ENCODE results near the gene KLHDC1.

GRCh38 chr14:49770212-49770817, 77.4 kb downstream of the KLHDC1 start:
- TF ChIP-seq, protein P1, sequence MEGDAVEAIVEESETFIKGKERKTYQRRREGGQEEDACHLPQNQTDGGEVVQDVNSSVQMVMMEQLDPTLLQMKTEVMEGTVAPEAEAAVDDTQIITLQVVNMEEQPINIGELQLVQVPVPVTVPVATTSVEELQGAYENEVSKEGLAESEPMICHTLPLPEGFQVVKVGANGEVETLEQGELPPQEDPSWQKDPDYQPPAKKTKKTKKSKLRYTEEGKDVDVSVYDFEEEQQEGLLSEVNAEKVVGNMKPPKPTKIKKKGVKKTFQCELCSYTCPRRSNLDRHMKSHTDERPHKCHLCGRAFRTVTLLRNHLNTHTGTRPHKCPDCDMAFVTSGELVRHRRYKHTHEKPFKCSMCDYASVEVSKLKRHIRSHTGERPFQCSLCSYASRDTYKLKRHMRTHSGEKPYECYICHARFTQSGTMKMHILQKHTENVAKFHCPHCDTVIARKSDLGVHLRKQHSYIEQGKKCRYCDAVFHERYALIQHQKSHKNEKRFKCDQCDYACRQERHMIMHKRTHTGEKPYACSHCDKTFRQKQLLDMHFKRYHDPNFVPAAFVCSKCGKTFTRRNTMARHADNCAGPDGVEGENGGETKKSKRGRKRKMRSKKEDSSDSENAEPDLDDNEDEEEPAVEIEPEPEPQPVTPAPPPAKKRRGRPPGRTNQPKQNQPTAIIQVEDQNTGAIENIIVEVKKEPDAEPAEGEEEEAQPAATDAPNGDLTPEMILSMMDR (conservative IDR thresholded peaks at IDR 0.05 in 1 of 2, IDR thresholded peaks at IDR 0.05 in 1 of 2; ENCODE audit: low read depth in 1 of 2, low read length in 2 of 2) = no peak
- no peak for TF ChIP-seq EZH2 (IDR thresholded peaks at IDR 0.05; ENCODE audit: low read length, missing control alignments)
